AG09309 (cell line): ENCODE data around the gene TBC1D9B.

Experiments
- DNase-seq: peaks from one replicate; pipeline ENCODE4 v3.0.0-alpha.2; 2010; ENCODE audit warnings: low read depth
- H3K4me3 ChIP-seq: 2 replicates; pipeline ENCODE4 v1.5.1; 2011; ENCODE audit warnings: mild to moderate bottlenecking, low read depth, low read length, moderate library complexity; ENCODE audit not compliant: control insufficient read depth
- CTCF ChIP-seq: IDR thresholded peaks from 2 replicates; pipeline ENCODE4 v1.5.1; 2011; ENCODE audit warnings: mild to moderate bottlenecking, low read depth, low read length, inconsistent platforms; ENCODE audit not compliant: insufficient read depth, control insufficient read depth; ENCODE audit errors: missing control alignments

TBC1D9B gene

GRCh38 chr5:179904463-179905160, 3.1 kb downstream of the TBC1D9B start:
- no peak overlapping the region for H3K4me3 ChIP-seq
- TF ChIP-seq CTCF, result no peak
- DNase-seq, result no peak

GRCh38 chr5:179902763-179903158, 4.9 kb downstream of the TBC1D9B start:
- no peak for TF ChIP-seq CTCF
- no peak overlapping the region for H3K4me3 ChIP-seq
- no peak for DNase-seq

DNA sequence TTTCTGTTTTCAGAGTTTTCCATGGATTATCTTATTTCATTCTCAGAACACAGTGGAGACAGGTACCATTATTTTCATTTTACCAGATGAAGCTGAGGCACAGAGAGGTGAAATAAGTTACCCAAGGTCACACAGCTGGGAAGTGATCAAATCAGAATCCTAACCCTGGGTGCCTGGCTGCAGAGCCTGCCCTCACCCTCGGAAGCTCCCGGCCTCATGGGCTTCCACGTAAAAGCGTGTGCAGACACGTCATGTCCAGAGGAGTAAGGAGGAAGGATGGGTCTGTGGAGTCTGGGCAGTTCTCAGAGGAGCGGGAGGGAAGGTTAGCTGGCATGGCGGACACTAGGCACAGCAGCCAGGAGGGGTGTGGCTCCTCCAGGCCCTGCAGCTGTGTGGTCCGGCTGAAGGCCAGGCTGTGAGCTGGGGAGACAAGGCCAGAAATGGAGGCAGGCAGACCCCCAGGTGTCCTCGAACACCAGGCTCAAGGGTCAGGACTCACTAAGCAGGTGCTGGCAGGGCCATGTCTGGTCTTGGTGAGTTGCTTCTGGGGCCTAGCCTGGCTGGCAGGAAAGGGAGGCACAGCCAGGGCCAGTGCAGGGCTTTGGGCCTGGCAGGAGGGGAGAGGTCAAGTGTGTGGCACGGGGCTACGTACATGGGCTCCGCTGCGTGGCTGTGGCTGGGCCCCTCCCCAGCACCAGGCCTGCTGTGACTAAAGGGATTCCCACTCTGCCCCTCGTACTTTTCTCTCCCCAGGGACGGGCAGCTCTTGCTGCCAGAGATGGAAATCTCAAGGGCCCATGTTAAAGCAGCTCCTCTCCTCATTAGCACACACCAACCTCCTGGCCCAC, 5.6 kb downstream of the TBC1D9B start:
- no peak overlapping the region for H3K4me3 ChIP-seq
- TF ChIP-seq CTCF, result no peak

GRCh38 chr5:179901462-179901861, 6.2 kb downstream of the TBC1D9B start:
- DNase-seq, result no peak
- TF ChIP-seq CTCF, result no peak

More for the DNA sequence above, 5.6 kb downstream of the TBC1D9B start:
- no peak for DNase-seq

DNA sequence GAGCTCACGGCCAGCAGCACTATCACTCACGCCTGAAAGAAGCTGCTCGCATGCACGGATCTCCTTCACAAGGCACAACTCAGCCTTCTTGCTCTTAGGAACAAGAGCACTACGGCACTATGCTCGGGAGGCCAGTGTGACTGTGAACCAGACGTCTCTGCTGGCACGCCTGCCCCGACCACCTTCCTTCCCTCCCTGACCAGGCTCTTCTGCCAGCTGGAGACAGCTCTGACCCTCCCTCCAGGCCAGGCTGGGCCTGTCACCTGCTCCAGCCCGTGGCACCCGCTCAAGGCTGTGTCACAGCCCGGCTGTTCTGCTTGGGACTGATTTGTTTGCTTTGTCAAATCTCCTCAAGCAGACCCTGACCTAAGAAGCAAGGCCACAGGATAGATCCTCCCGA, 7.0 kb downstream of the TBC1D9B start:
- no peak overlapping the region for H3K4me3 ChIP-seq
- TF ChIP-seq CTCF, result no peak
- DNase-seq, result no peak

More at GRCh38 chr5:179901462-179901861, 6.2 kb downstream of the TBC1D9B start:
- H3K4me3 ChIP-seq, result no peak overlapping the region

DNA sequence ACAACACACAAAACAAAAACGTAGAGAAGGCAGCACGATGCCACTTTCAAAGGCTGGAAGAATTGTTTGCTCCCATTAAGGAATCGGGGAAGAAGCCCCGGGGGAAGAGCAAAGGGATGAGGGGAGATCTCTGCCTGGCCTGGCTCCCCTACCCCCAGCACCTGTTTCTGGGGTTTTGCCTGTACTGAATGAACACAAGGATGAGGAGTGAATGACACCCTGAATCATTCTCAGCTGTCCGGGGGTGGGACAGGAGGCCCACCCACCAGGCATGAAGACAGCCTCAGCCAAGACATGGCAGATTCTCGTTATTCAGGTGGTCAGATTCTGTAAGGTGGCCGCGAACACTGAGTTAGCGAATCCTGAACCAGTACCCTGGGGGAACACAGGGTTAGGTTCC, 7.5 kb downstream of the TBC1D9B start:
- no peak for DNase-seq
- H3K4me3 ChIP-seq, result no peak overlapping the region
- no peak for TF ChIP-seq CTCF
